Measurements from ENCODE around the gene PBX3. TPM values are rescaled to one million over a fixed set of nuclear protein-coding genes. Genes with fewer than 3 reads are reported as not detected.

The PBX3 gene
- total and polyA plus RNA-seq, 4 donors = 7.3 to 18.9 (median 11.1) TPM

DNA sequence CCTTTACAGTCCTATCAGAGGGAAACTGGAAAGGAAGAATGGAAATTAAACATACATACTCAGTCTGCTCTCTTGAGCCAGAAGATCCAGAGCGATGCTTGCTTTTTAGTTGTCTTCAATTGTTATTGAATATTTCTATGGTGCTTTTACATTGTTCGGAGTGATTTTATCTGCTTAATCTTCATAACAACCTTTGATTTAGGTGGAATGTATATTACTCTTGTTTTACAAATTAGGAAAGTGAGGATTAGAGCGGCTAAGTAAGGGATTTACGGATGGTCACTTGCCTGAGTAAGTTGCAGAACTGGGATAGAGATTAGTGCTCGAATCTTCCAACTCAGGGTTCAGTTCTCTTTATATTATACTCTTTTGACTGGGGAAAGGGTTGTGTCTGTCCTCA lies 69.1 kb downstream of the PBX3 start:
- H3K9ac ChIP-seq (ENCODE audit: low read depth in 1 of 2, low read length in 2 of 2) = no peak overlapping the region
- WGBS = 99% methylated on average over 5 of the region's 5 CpGs
- H3K27me3 ChIP-seq (ENCODE audit: control insufficient read depth in 4 of 4, insufficient read depth in 4 of 4, low read length in 3 of 4) = no peaks in the 10 kb centered on the region
- no peaks in the 10 kb centered on the region for H3K4me1 ChIP-seq (ENCODE audit: control insufficient read depth in 4 of 4, insufficient read depth in 4 of 4, low read length in 3 of 4)
- H3K9me3 ChIP-seq (ENCODE audit: control insufficient read depth in 4 of 4, low read length in 3 of 4) = no peaks in the 10 kb centered on the region
- DNase-seq (ENCODE audit: low spot score) = no peak
- no peak overlapping the region for H3K27ac ChIP-seq (ENCODE audit: low read depth in 1 of 2, low read length in 2 of 2)
- no peaks in the 10 kb centered on the region for H3K36me3 ChIP-seq (ENCODE audit: control insufficient read depth in 4 of 4, insufficient read depth in 3 of 4, low read depth in 1 of 4, low read length in 3 of 4)
- TF ChIP-seq TAF1 (conservative IDR thresholded peaks at IDR 0.05) (no peak), HNF4G (IDR thresholded peaks at IDR 0.05) (no peak), YY1 (IDR thresholded peaks at IDR 0.05) (no peak), SP1 (IDR thresholded peaks at IDR 0.05) (no peak), EGR1 (IDR thresholded peaks at IDR 0.05; ENCODE audit: low read depth in 2 of 2) (no peak), FOXA1 (IDR thresholded peaks at IDR 0.05) (no peak)
- no peak overlapping the region for H3K4me3 ChIP-seq (ENCODE audit: low read depth in 1 of 3, low read length in 3 of 3)

DNA sequence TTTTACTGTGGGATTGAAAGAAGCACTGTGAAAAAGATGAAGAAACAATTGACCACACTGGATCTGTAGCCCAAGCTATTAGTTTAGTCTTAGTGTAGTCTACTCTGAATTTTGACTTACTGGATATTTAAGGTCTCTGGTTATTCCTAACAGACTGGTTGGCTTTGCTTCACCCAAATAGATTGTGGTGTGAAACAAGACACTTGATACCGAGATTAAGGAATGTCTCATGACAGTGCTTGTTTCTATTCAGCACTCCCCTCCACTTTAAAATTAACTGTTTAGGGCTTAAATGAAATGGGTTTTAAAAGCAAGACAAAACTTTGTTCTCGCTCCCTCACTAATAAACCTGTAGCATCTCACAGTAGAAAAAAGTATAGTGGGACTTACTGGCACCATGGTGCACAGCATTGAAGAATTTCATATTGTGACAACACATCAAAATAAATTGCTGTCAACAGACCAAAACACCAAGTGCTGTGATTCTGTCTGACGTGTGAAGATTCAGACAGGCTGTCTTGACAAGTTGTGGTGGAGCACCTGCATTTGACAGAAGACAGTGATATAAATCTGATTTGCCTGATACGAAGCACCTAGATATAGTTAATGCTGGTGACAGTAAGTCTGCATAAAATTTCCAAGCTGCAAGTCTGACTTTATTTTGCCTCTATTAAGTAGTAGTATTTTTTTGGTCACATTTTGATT lies 73.1 kb downstream of the PBX3 start:
- no peak for TF ChIP-seq EGR1 (IDR thresholded peaks at IDR 0.05; ENCODE audit: low read depth in 2 of 2)
- no peak for TF ChIP-seq HNF4A (conservative IDR thresholded peaks at IDR 0.05)
- no peak for TF ChIP-seq YY1 (IDR thresholded peaks at IDR 0.05)
- no peak for TF ChIP-seq TAF1 (conservative IDR thresholded peaks at IDR 0.05)
- TF ChIP-seq NR2F2 (IDR thresholded peaks at IDR 0.05) = no peak
- TF ChIP-seq, protein P1, sequence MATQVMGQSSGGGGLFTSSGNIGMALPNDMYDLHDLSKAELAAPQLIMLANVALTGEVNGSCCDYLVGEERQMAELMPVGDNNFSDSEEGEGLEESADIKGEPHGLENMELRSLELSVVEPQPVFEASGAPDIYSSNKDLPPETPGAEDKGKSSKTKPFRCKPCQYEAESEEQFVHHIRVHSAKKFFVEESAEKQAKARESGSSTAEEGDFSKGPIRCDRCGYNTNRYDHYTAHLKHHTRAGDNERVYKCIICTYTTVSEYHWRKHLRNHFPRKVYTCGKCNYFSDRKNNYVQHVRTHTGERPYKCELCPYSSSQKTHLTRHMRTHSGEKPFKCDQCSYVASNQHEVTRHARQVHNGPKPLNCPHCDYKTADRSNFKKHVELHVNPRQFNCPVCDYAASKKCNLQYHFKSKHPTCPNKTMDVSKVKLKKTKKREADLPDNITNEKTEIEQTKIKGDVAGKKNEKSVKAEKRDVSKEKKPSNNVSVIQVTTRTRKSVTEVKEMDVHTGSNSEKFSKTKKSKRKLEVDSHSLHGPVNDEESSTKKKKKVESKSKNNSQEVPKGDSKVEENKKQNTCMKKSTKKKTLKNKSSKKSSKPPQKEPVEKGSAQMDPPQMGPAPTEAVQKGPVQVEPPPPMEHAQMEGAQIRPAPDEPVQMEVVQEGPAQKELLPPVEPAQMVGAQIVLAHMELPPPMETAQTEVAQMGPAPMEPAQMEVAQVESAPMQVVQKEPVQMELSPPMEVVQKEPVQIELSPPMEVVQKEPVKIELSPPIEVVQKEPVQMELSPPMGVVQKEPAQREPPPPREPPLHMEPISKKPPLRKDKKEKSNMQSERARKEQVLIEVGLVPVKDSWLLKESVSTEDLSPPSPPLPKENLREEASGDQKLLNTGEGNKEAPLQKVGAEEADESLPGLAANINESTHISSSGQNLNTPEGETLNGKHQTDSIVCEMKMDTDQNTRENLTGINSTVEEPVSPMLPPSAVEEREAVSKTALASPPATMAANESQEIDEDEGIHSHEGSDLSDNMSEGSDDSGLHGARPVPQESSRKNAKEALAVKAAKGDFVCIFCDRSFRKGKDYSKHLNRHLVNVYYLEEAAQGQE (IDR thresholded peaks at IDR 0.05) = no peak
- no peak for TF ChIP-seq FOXA1 (IDR thresholded peaks at IDR 0.05)
- no peak for TF ChIP-seq RAD21 (IDR thresholded peaks at IDR 0.05)
- TF ChIP-seq, protein P2, sequence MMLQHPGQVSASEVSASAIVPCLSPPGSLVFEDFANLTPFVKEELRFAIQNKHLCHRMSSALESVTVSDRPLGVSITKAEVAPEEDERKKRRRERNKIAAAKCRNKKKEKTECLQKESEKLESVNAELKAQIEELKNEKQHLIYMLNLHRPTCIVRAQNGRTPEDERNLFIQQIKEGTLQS (IDR thresholded peaks at IDR 0.05) = no peak
- TF ChIP-seq RXRA (IDR thresholded peaks at IDR 0.05) = no peak
- TF ChIP-seq, protein P3, sequence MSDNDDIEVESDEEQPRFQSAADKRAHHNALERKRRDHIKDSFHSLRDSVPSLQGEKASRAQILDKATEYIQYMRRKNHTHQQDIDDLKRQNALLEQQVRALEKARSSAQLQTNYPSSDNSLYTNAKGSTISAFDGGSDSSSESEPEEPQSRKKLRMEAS (IDR thresholded peaks at IDR 0.05) = no peak
- TF ChIP-seq JUND (IDR thresholded peaks at IDR 0.05) = no peak
- TF ChIP-seq GABPA (IDR thresholded peaks at IDR 0.05 in 1 of 2, conservative IDR thresholded peaks at IDR 0.05 in 1 of 2) = no peak
- Histone ChIP-seq H3K27ac (ENCODE audit: low read depth in 1 of 2, low read length in 2 of 2) (no peak overlapping the region), H3K4me1 (ENCODE audit: control insufficient read depth in 4 of 4, insufficient read depth in 4 of 4, low read length in 3 of 4) (peaks cover 0 to 4% (median 0%) of the 10 kb centered on the region in 4 donors), H3K27me3 (ENCODE audit: control insufficient read depth in 4 of 4, insufficient read depth in 4 of 4, low read length in 3 of 4) (no peaks in the 10 kb centered on the region), H3K9me3 (ENCODE audit: control insufficient read depth in 4 of 4, low read length in 3 of 4) (no peaks in the 10 kb centered on the region), H3K36me3 (ENCODE audit: control insufficient read depth in 4 of 4, insufficient read depth in 3 of 4, low read depth in 1 of 4, low read length in 3 of 4) (no peaks in the 10 kb centered on the region), H3K4me3 (ENCODE audit: low read depth in 1 of 3, low read length in 3 of 3) (no peak overlapping the region), H3K9ac (ENCODE audit: low read depth in 1 of 2, low read length in 2 of 2) (no peak overlapping the region)
- DNase-seq (ENCODE audit: low spot score) = no peak
- 79% methylated on average over 4 of the region's 4 CpGs for WGBS

DNA sequence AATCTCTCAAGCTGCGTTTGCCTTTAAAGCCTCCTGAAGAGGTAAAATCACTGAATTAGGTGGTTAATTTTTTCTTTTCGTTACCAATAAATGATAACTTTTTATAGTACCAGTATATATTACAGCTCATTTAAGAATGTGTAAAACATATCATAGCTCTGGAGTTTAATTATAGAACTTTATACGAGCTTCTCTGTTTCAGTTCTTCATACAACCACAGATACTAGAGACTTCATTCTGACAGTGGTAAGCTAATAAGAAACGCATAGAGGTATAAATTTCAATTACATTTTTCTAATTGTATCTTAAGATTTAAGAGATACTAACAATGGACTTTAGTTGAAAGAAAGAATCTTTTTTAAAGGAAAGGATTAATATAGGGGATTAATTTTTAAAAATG lies 73.9 kb downstream of the PBX3 start:
- 81% methylated on average over 4 of the region's 4 CpGs for whole genome bisulfite sequencing
- no peaks in the 10 kb centered on the region for H3K27me3 ChIP-seq (ENCODE audit: control insufficient read depth in 4 of 4, insufficient read depth in 4 of 4, low read length in 3 of 4)
- H3K9me3 ChIP-seq (ENCODE audit: control insufficient read depth in 4 of 4, low read length in 3 of 4) = no peaks in the 10 kb centered on the region
- no peak for DNase-seq (ENCODE audit: low spot score)
- no peaks in the 10 kb centered on the region for H3K36me3 ChIP-seq (ENCODE audit: control insufficient read depth in 4 of 4, insufficient read depth in 3 of 4, low read depth in 1 of 4, low read length in 3 of 4)
- no peak overlapping the region for H3K9ac ChIP-seq (ENCODE audit: low read depth in 1 of 2, low read length in 2 of 2)
- no peak overlapping the region for H3K4me3 ChIP-seq (ENCODE audit: low read depth in 1 of 3, low read length in 3 of 3)
- H3K27ac ChIP-seq (ENCODE audit: low read depth in 1 of 2, low read length in 2 of 2) = no peak overlapping the region
- peaks cover 2 to 9% (median 4%) of the 10 kb centered on the region in 4 donors for H3K4me1 ChIP-seq (ENCODE audit: control insufficient read depth in 4 of 4, insufficient read depth in 4 of 4, low read length in 3 of 4)
- TF ChIP-seq RAD21 (IDR thresholded peaks at IDR 0.05) (no peak), JUND (IDR thresholded peaks at IDR 0.05) (no peak), FOXA1 (IDR thresholded peaks at IDR 0.05) (no peak), RXRA (IDR thresholded peaks at IDR 0.05) (no peak), FOXA2 (IDR thresholded peaks at IDR 0.05) (no peak), GABPA (IDR thresholded peaks at IDR 0.05 in 1 of 2, conservative IDR thresholded peaks at IDR 0.05 in 1 of 2) (no peak), HNF4A (conservative IDR thresholded peaks at IDR 0.05) (no peak), NR2F2 (IDR thresholded peaks at IDR 0.05) (no peak)
- TF ChIP-seq, protein P4, sequence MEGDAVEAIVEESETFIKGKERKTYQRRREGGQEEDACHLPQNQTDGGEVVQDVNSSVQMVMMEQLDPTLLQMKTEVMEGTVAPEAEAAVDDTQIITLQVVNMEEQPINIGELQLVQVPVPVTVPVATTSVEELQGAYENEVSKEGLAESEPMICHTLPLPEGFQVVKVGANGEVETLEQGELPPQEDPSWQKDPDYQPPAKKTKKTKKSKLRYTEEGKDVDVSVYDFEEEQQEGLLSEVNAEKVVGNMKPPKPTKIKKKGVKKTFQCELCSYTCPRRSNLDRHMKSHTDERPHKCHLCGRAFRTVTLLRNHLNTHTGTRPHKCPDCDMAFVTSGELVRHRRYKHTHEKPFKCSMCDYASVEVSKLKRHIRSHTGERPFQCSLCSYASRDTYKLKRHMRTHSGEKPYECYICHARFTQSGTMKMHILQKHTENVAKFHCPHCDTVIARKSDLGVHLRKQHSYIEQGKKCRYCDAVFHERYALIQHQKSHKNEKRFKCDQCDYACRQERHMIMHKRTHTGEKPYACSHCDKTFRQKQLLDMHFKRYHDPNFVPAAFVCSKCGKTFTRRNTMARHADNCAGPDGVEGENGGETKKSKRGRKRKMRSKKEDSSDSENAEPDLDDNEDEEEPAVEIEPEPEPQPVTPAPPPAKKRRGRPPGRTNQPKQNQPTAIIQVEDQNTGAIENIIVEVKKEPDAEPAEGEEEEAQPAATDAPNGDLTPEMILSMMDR (IDR thresholded peaks at IDR 0.05; ENCODE audit: low read depth, low read length, missing input control) = no peak
- TF ChIP-seq, protein P5, sequence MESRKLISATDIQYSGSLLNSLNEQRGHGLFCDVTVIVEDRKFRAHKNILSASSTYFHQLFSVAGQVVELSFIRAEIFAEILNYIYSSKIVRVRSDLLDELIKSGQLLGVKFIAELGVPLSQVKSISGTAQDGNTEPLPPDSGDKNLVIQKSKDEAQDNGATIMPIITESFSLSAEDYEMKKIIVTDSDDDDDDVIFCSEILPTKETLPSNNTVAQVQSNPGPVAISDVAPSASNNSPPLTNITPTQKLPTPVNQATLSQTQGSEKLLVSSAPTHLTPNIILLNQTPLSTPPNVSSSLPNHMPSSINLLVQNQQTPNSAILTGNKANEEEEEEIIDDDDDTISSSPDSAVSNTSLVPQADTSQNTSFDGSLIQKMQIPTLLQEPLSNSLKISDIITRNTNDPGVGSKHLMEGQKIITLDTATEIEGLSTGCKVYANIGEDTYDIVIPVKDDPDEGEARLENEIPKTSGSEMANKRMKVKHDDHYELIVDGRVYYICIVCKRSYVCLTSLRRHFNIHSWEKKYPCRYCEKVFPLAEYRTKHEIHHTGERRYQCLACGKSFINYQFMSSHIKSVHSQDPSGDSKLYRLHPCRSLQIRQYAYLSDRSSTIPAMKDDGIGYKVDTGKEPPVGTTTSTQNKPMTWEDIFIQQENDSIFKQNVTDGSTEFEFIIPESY (IDR thresholded peaks at IDR 0.05) = no peak
